PC-3 (cell line): ENCODE data around the gene MBD3L2B. TPM values are rescaled to one million over a fixed set of nuclear protein-coding genes. Genes with fewer than 3 reads are reported as not detected.

Source experiments
- ATAC-seq: fragments of 200-7000 bp; cut with Tn5 transposase; 2 replicates; pipeline ENCODE4 v1.9.1; 2020; ENCODE audit warnings: mild to moderate bottlenecking, moderate library complexity
- BruUV-seq: library from RNA; stranded (reverse); fragments of 400-500 nt; replicated peaks from 2 replicates; lab custom pipeline; 2021; lab: Mats Ljungman, UMichigan
- CTCF ChIA-PET: fragments of 300-600 bp; sonication (Branson Sonifier 250); formaldehyde crosslinking; loops from one replicate; lab custom pipeline; 2022; ENCODE audit warnings: antibody characterized with exemption; lab: Charles Lee
- POLR2A ChIA-PET: fragments of 300-600 bp; sonication (Branson Sonifier 250); formaldehyde crosslinking; loops from one replicate; lab custom pipeline; 2022; ENCODE audit warnings: antibody characterized with exemption; ENCODE audit not compliant: unreplicated experiment; lab: Charles Lee
- DNase-seq: peaks from one replicate; pipeline ENCODE4 v3.0.0-alpha.2; 2015
- H2AFZ ChIP-seq: fragments of 300-600 bp; sonication (generic); 2 replicates; pipeline ENCODE4 v1.6.0; 2016; ENCODE audit warnings: antibody characterized with exemption, low read length
- H3F3A ChIP-seq: fragments of 300-600 bp; sonication (generic); one replicate; pipeline ENCODE4 v1.6.0; 2017; ENCODE audit warnings: antibody characterized with exemption, low read length, control low read depth, mild to moderate bottlenecking; ENCODE audit not compliant: unreplicated experiment
- H3K27ac ChIP-seq: fragments of 300-600 bp; sonication (generic); 2 replicates; pipeline ENCODE4 v1.5.1; 2016; ENCODE audit warnings: mild to moderate bottlenecking, low read length
- H3K27me3 ChIP-seq: fragments of 300-600 bp; sonication (generic); 2 replicates; pipeline ENCODE4 v1.6.1; 2016; ENCODE audit warnings: low read length, mixed read lengths
- H3K36me3 ChIP-seq: fragments of 300-600 bp; sonication (generic); 2 replicates; pipeline ENCODE4 v1.6.1; 2016; ENCODE audit warnings: low read depth, mixed run types, low read length, mixed read lengths
- H3K4me1 ChIP-seq: fragments of 300-600 bp; sonication (generic); 2 replicates; pipeline ENCODE4 v1.5.1; 2016; ENCODE audit warnings: low read length; ENCODE audit not compliant: insufficient read depth
- H3K4me2 ChIP-seq: fragments of 300-600 bp; sonication (generic); 2 replicates; pipeline ENCODE4 v1.6.0; 2016; ENCODE audit warnings: low read length
- H3K4me3 ChIP-seq: fragments of 300-600 bp; sonication (generic); 2 replicates; pipeline ENCODE4 v1.5.1; 2016; ENCODE audit warnings: mild to moderate bottlenecking, low read length, mixed read lengths
- H3K79me2 ChIP-seq: fragments of 300-600 bp; sonication (generic); 2 replicates; pipeline ENCODE4 v1.6.1; 2017; ENCODE audit warnings: low read length, mixed read lengths
- H3K9ac ChIP-seq: fragments of 300-600 bp; sonication (generic); 2 replicates; pipeline ENCODE4 v1.6.0; 2016; ENCODE audit warnings: mild to moderate bottlenecking, low read length
- H3K9me2 ChIP-seq: fragments of 300-600 bp; sonication (generic); replicated peaks from 2 replicates; pipeline ENCODE4 v1.6.1; 2016; ENCODE audit warnings: mixed run types, low read length, mixed read lengths
- H3K9me3 ChIP-seq: fragments of 300-600 bp; sonication (generic); 2 replicates; pipeline ENCODE4 v1.6.1; 2016; ENCODE audit warnings: low read length, mixed read lengths
- H4K20me1 ChIP-seq: fragments of 300-600 bp; sonication (generic); 2 replicates; pipeline ENCODE4 v1.6.1; 2016; ENCODE audit warnings: low read length, mixed read lengths
- EZH2 ChIP-seq: fragments of 300-600 bp; sonication (generic); IDR thresholded peaks from one replicate; pipeline ENCODE4 v1.6.1; 2017; ENCODE audit warnings: antibody characterized with exemption, mild to moderate bottlenecking, low read length; ENCODE audit not compliant: unreplicated experiment
- EZH2phosphoT487 ChIP-seq: fragments of 300-600 bp; sonication (generic); IDR thresholded peaks from 2 replicates; pipeline ENCODE4 v1.6.1; 2018; ENCODE audit warnings: mild to moderate bottlenecking, antibody characterized with exemption, low read length, borderline replicate concordance
- intact Hi-C: fragments of 100-400 bp; cut with micrococcal nuclease; formaldehyde crosslinking; loops from 2 replicates; pipeline ENCODE4 v1.9.0; 2023
- total RNA-seq: library from RNA; depleted of rRNA; stranded (reverse); fragments of >200 nt; gene quantifications from 2 replicates; pipeline ENCODE4 v1.2.3, GENCODE V29; 2014
- TF ChIP-seq, protein P1 (sequence below): fragments of 300-600 bp; sonication (generic); conservative IDR thresholded peaks from 2 replicates; pipeline ENCODE4 v1.5.1; 2017; ENCODE audit warnings: antibody characterized with exemption, low read depth, mild to moderate bottlenecking, low read length

MBD3L2B gene
- total RNA-seq, 1 experiment from 2014 or later = not detected

DNA sequence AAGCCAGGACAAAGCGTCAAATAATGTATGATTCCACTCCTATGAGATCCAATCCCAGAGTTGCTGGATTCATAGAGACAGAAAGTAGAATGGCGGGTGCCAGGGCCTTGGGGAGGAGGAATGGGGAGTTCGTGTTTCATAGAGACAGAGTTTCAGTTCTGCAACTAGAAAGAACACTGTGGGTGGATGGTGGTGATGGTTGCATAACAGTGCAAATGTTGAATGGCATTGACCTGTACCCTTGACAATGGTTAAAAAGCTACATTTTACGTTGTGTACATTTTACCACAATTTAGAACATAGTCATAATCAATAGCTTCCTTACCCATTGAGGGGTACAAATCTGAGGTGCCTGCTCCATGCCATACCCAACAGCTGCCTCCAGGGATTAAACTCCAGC is 33.4 kb downstream of the MBD3L2B start:
- H4K20me1 ChIP-seq = no peaks in the 10 kb centered on the region
- ATAC-seq = no peak
- POLR2A ChIA-PET = no interaction called here
- peaks cover 21% of the 10 kb centered on the region for H3K9me3 ChIP-seq
- no peak overlapping the region for H2AFZ ChIP-seq
- DNase-seq = no peak
- H3K4me3 ChIP-seq = no peak overlapping the region
- no peak for TF ChIP-seq EZH2
- no peak for TF ChIP-seq EZH2phosphoT487
- TF ChIP-seq, protein P1, sequence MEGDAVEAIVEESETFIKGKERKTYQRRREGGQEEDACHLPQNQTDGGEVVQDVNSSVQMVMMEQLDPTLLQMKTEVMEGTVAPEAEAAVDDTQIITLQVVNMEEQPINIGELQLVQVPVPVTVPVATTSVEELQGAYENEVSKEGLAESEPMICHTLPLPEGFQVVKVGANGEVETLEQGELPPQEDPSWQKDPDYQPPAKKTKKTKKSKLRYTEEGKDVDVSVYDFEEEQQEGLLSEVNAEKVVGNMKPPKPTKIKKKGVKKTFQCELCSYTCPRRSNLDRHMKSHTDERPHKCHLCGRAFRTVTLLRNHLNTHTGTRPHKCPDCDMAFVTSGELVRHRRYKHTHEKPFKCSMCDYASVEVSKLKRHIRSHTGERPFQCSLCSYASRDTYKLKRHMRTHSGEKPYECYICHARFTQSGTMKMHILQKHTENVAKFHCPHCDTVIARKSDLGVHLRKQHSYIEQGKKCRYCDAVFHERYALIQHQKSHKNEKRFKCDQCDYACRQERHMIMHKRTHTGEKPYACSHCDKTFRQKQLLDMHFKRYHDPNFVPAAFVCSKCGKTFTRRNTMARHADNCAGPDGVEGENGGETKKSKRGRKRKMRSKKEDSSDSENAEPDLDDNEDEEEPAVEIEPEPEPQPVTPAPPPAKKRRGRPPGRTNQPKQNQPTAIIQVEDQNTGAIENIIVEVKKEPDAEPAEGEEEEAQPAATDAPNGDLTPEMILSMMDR = no peak
- H3F3A ChIP-seq = no peaks in the 10 kb centered on the region
- intact Hi-C loops = no loop called here
- H3K4me1 ChIP-seq = no peaks in the 10 kb centered on the region
- H3K9me2 ChIP-seq = no peaks in the 10 kb centered on the region
- no TSS peak for BruUV-seq
- no peak overlapping the region for H3K4me2 ChIP-seq
- CTCF ChIA-PET = no interaction called here
- H3K79me2 ChIP-seq = no peaks in the 10 kb centered on the region
- H3K27me3 ChIP-seq = peaks cover 47% of the 10 kb centered on the region
- no peak overlapping the region for H3K27ac ChIP-seq
- H3K9ac ChIP-seq = no peak overlapping the region
- no peaks in the 10 kb centered on the region for H3K36me3 ChIP-seq

DNA sequence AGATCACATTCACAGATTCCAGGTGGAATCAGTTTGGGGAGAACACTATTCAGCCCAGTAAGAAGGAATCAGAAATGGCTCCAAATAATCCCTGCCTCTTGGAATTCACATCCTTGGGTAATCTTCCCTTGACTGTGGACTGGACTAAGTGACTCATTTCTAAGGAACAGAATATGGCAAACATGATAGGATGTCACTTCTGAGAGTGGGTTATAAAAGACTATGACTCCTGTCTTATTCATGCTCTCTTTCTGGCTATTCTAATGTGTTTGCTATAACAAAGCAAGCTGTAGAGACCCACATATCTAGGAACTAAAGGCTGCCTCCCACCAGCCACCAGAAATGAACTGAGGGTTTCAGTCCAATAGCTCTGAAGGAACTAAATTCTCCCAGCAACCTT is 37.8 kb downstream of the MBD3L2B start:
- intact Hi-C loops = no loop called here
- ChIA-PET POLR2A (no interaction called here), CTCF (no interaction called here)
- Histone ChIP-seq H3K9me3 (peaks cover 24% of the 10 kb centered on the region), H3K27ac (no peak overlapping the region), H3K27me3 (peaks cover 38% of the 10 kb centered on the region), H3K9me2 (no peaks in the 10 kb centered on the region), H3K4me2 (no peak overlapping the region), H4K20me1 (no peaks in the 10 kb centered on the region), H3K4me1 (no peaks in the 10 kb centered on the region), H3K4me3 (no peak overlapping the region), H2AFZ (no peak overlapping the region), H3F3A (no peaks in the 10 kb centered on the region), H3K79me2 (no peaks in the 10 kb centered on the region), H3K36me3 (no peaks in the 10 kb centered on the region), H3K9ac (no peak overlapping the region)
- BruUV-seq = no TSS peak
- ATAC-seq (no peak), DNase-seq (peak; percentile 25)
- TF ChIP-seq, protein P1 = no peak
- TF ChIP-seq EZH2 = no peak
- TF ChIP-seq EZH2phosphoT487 = no peak

DNA sequence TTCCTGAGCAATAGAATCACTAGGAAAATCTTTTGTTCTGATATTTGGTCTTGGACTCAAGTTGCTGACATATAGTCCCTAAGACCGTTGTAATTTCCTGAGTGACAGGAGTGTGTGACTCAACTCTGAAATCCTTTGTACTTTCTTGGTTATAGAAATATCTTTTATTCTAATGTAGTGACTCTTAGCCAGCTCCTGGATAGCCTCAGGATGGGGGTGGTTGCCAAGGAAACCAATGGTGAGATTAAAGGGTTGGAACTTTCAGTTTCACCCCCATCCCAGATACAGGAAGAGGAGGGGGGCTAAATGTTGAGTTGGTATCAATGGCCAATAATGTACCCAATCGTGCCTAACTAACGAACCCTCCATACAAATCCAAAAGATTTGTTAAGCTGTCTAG is 41.8 kb downstream of the MBD3L2B start:
- BruUV-seq = no TSS peak
- ATAC-seq (no peak), DNase-seq (no peak)
- peaks cover 25% of the 10 kb centered on the region for H3K9me3 ChIP-seq
- H3K79me2 ChIP-seq = no peaks in the 10 kb centered on the region
- no peak overlapping the region for H3K9ac ChIP-seq
- intact Hi-C loops = no loop called here
- H3K4me2 ChIP-seq = no peak overlapping the region
- H3K4me1 ChIP-seq = no peaks in the 10 kb centered on the region
- POLR2A ChIA-PET = no interaction called here
- H3K4me3 ChIP-seq = no peak overlapping the region
- H3K9me2 ChIP-seq = no peaks in the 10 kb centered on the region
- no peaks in the 10 kb centered on the region for H3F3A ChIP-seq
- H3K27me3 ChIP-seq = peaks cover 57% of the 10 kb centered on the region
- no peak for TF ChIP-seq EZH2
- TF ChIP-seq, protein P1 = no peak
- no peak for TF ChIP-seq EZH2phosphoT487
- CTCF ChIA-PET = no interaction called here
- no peaks in the 10 kb centered on the region for H3K36me3 ChIP-seq
- no peaks in the 10 kb centered on the region for H4K20me1 ChIP-seq
- no peak overlapping the region for H2AFZ ChIP-seq
- H3K27ac ChIP-seq = no peak overlapping the region
